ENCODE data around the gene TXLNB.

TXLNB gene

DNA sequence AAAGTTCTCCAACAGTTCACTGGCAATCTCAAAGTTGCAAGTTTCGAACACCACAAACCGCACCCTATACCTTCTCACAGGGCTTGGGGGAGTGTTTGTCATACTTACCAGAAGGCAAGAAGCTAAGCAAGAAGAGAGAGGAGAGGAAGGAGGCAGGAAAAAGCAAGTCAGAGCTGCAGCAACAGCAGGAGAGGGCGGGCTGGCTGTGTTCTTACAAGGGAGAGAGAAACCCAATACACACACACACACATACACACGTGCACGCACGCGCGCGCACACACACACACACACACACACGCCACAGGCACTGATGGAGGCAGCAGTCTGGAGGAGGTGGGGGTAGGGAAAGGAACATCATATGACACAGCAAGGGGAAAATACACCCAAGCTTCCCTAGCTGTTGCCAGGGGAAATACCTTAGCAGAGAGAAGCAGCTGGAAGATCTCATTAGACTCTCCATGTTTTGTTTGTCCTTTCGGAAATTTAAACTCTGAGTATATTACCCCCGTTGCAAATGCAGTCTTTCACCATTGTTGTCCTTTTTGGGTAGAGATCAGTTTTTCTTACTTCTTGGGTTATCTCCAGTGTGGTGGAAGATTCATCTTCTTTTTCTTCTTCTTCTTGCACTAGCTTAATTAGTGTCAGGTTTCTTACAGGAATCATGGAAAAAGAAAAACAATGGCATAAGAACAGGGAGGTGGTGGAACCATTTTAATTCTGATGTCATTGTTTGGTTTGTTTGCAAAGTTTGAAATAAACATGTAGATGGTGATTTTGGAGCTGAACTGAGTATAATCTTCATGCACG is at the start of gene TXLNB:
TXLNB (minus strand) TSS at position 186 of the 807 bp plus-strand sequence. CDS start 3,099 bp downstream, outside the sequence.
- DNase-seq = peak; percentile 85 to 87

DNA sequence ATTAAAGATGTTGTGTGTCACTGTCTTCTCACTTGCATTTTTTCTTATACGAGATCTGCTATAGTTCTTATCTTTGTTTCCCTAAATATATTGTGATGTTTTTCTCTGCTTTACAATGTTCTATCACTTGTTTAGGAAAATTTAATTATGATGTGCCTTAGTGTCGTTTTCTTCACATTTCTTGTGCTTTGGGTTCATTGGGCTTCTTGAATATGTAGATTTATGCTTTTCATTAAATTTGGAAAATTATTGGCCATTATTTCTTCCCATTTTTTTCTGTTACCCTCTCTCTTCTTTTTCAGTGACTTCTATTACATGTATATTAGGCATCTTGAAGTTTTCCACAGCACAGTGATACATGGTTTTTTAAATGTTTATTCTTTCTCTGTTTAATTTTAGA is 49.3 kb upstream of the TXLNB start:
- no peak for DNase-seq

DNA sequence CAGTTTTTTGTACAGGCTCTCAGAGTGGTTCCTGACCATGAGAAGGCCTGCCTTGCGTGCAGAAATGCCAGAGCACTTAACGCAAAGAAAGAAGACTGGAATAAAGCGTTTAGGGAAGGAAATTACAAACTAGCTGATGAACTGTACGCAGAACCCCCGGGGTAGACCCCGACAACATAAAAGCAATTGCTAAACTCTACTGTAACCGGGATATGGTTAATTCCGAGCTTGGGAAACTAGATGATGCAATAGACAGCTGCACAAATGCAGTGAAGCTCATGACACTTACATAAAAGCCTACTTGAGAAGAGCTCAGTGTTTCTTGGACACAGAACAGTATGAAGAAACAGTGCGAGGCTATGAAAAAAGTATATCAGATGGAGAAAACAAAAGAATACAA is 47.0 kb upstream of the TXLNB start:
- peak; percentile 81 to 85 for DNase-seq

DNA sequence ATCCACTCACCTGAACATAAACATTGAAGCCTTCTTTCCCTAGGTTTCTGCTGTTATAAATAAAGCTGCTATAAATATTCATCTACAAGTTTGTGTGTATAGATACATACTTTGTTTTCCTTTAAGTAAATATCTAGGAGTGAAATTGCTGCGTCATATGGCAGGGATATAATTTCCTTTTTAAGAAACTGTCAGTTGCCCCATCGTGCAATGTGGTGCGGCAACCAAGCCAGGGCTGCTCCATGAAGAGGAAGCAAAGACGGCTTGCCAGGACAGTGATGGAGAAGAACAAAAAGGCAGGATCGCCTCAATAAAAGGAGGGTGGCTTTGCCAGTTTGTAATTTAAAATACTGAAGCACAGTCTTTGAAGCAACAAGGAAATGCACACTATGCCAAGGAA is 46.0 kb upstream of the TXLNB start:
- DNase-seq = peak; percentile 56 to 68

DNA sequence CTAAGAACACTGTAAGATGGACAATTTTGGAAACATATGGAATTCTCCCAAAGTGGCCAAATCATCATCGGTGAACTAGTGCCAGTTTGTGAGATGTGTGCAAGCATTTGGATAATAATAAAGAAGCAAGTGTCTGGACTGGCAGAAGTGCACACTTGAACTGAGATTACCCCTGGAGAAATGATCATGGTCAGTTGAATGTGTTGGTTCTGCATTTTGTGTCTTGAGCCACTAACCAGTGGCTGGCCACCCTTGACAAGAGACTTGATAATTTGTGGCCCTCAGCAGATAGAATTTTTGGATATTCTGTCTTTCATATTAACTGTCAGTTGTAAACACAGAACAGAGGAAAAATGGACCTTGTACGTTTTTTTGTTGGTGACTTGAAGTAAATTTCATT is 45.2 kb upstream of the TXLNB start:
- no peak for DNase-seq

DNA sequence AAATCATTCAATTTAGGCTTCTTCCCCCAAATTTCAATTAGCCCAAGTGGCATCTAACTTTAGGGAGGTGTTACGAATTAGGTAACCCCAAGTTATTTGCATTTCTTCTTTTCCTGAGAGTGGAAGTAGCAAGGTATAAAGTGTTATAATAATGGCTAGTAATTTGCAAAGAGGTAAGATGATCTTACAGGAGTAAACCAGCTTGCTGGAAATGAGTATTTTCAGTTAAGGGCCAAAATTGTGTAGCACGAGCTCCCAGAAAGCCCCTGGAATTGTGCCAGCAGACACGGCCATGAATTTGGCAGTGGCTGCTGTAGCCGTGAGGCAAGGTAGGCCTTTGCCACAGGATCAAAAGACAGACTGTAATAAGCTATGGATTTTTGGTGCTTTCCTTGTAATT is 44.7 kb upstream of the TXLNB start:
- DNase-seq = no peak

DNA sequence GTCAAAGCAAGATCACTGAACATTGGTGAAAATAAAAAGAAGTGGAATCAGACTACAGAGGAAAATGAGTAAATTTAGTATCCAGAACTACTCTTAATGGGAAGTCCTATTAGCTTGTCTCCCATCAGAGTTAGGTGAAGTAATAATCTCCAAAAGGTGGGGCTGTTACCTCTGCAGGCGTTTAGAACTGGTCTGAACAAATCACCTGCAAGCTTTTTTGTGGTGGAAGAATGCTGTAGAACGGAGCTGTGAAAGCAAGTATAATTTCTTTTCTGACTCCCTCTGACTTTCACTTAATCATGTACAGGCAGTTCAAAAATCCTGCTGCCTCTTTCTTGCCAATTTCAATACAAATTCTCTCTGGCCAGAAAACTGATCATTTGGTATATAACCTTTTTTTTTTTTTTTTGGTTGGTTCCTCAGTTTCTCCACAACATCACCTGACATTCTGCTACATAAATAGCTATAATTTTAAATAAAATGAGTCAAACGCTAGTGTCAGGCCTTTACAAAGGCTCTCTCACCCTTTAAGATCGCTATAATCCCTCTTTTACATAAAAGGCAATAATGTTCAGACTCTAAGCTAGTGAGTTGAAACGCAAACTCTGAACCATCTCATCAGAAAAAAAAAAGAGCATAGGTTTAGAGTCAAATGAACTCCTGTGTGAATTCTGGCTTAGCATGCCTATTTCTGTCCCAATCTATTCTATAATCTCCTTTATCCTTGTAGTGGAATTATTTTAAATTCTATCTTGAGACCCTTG is 43.8 kb upstream of the TXLNB start:
- no peak for DNase-seq

DNA sequence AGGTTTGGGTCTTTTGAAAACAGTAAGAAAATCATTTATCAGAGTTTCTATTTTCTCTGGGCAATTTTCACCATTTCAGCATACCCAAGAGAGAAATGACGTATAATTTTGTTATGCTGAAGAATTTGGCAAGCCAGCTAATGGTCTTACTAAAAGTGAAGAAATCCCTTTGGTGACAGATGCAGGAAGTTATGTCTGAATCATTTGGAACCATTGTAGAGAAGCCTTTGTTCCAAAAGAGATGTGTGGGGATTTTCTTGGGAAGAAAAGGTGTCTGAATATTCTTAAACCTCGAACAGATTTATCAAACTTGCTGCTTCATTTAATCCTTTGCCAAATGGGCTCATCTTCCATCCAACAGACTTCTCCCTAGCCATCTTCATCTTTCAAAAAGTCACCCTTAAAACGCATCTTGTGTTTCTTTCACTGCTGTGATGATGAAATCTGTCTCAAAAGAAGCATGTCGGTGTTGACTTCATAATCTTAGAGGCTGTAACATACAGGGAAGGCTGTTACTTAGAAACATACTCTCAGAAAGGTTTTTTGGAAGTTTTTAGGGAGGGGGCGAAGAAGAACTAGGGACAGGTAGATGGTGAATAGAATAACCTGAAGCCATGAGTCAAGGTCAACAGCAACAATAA is 43.1 kb upstream of the TXLNB start:
- peak; percentile 19 to 29 for DNase-seq

DNA sequence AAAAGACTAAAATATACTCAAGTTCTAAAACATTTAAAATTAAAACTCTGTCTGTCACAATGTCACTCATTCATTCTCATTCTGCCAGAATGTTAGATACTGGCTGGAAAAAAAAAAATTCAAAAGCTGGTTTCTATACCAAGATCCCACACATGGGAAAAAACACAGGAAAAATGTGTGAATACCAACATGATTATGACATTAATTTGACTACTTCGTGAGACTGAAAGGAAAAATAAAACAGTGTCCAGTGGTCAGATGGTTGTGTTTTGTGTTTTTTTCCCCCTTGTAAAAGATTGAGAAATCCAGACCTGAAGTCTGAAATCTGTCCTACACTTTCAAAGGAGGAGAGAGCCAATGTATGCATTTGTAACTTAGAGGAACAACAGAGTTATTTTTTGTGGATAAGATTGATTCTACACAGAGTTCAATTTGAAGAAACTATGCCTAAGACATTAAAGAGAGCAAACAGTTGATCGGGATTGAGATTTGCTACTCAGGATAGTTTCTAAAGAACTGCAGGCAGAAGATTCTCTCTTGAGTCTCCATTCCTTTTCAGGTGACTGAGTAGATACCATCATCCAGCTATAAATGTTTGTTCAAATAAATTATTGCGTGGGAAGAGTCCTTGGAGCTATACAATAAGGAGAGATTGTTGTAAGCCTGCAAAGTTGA is 39.2 kb upstream of the TXLNB start:
- no peak for DNase-seq

DNA sequence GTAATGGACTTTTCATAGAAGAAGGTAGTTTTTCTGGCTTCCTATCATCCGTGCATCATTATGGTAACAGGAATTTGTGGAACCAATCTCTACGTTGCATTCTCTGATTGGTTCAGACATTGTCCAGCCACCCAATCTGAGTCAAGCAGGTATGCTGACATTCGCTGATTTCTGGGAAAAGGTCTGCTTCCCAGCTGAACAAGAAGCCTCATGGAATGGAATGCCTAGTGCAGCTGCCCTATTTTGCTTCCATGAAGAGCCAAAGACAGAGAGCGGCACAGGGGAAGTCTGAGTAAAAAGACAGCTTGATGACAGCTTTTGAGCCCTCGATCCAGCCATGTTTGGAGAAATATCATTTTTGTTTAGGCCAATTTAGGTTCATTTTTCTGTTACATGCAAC is 38.5 kb upstream of the TXLNB start:
- DNase-seq = no peak

DNA sequence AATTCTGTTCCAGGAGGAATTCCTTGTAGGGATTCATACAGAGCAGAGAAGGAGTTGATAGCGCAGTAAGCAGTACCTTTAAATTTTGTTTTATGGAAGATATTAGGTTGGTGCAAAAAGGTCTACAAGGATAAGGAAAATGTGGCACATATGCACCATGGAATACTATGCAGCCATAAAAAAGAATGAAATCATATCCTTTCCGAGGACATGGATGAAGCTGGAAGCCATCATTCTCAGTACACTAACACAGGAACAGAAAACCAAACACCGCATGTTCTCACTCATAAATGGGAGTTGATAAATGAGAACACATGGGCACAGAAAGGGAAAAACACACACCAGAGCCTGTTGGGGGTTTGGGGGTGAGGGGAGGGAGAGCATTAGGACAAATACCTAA is 37.4 kb upstream of the TXLNB start:
- no peak for DNase-seq

DNA sequence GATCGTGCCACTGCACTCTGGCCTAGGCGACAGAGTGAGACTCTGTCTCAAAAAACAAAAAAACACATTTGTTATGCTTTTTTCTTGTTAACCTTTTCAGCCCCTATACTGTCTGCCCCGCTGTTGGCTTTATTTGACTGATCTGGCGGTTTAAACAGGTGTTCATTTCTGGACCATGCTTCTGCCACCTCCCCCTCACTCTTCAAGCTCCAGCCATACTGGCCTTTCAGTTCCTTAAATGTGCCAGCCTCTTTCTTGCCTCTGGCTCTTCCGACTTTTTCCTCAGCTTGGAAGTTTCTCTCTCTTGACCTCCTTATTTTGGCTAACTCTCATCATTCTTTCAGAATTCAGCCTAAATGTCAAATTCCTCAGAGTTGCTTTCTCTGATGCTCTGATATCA is 35.2 kb upstream of the TXLNB start:
- no peak for DNase-seq

DNA sequence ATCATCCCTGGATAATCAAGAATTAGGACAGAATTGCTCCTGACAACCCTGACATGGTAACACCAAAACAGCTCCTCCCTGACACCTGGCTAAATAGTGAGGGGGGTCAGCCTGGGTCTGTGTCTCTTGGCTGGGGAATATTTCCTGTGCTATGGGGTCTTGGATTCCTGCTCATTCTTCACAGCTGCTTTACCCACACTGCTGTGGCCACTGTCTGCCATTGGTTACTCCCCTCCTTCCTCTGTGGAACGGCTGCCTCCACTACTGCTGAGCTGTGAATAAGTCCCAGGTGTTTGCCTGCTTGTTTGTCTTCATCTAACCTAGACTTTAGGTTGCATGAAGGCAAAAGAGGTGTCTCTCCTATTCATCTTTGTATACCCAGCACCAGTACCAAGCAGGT is 33.9 kb upstream of the TXLNB start:
- peak in 1 of 2 experiments; percentile 36 for DNase-seq

DNA sequence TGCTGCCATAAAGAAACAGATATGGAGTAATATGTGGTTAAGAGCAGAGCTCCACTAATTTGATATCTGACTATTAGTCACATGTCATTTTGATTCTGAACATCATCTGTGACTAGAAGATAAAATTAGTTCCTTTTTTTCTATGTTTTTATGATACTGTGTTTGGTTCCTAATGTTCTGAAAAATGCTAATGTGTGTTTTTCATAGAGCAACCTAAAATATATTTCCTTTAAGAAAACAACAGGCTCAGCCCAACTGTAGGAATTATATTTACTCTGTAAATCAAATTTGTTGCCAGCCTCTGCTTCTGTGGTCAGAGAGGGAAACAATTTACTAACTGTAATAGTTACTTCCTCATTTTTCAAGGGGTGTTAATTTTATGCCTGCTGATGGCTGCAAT is 33.3 kb upstream of the TXLNB start:
- peak; percentile 79 to 85 for DNase-seq

DNA sequence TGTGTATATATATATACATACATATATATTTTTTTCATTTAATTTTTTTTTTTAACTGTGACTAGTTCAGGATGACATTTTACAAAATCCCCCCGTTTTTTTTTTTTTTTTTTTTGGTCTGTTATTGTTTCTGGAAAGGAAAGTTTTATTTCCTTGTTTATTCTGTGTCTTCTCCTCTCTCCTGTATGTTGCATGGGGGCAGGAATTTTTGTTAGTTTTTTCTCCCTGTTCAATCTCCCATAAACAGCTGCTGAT is 32.4 kb upstream of the TXLNB start:
- DNase-seq = no peak

DNA sequence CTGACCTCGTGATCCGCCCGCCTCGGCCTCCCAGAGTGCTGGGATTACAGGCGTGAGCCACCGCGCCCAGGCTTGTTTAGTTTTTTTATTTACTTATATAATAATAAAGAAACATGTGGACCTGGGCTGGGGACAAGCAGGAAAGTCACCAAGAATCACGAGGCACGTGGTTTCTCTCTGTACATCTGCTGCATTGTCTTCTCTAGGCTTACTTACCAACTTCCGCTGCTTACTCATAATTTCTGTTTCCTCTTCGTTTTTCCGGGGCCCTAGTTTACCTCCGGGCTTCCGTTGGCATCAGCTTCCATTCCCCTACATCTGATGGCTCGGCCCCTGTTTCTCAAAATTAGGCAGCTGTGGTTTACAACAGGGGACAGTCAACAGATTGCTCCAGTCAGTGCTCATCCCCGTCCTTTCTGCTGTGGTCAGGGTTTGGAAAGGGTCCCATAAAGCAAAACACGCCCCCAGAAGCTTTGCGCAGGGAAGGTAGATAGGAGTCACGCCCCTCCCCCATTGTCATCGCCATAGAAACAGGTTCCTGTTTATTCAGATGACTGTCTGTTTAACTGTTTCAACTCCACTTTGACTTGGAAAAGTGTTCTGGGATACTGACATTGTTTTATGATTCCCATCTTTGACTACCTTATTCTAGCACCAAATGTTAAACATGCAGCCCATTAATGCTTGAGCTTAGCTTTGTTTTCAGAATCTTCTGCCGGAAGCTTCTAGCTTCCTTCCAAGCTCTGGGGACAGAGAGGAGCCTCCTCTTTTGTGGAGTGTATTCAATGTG is 31.9 kb upstream of the TXLNB start:
- DNase-seq = peak; percentile 97 to 99

DNA sequence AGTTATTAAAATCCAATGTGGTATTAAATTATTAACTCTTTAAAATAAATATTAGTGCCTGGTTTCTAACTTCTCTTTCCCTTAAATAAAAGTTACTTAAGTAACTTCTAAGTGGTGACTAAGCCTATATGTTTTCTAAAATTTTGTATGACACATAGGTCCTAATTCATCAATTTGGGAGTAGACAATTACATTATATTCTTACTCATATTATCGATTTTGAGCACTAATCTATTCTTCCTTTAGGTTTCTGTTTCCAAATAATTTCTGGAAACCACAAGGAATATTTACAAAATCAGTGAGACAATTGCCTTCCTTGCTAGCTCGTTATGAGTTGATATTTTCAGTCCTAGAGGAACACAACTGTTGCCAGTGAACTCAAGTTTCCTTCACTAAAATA is 28.3 kb upstream of the TXLNB start:
- no peak for DNase-seq

DNA sequence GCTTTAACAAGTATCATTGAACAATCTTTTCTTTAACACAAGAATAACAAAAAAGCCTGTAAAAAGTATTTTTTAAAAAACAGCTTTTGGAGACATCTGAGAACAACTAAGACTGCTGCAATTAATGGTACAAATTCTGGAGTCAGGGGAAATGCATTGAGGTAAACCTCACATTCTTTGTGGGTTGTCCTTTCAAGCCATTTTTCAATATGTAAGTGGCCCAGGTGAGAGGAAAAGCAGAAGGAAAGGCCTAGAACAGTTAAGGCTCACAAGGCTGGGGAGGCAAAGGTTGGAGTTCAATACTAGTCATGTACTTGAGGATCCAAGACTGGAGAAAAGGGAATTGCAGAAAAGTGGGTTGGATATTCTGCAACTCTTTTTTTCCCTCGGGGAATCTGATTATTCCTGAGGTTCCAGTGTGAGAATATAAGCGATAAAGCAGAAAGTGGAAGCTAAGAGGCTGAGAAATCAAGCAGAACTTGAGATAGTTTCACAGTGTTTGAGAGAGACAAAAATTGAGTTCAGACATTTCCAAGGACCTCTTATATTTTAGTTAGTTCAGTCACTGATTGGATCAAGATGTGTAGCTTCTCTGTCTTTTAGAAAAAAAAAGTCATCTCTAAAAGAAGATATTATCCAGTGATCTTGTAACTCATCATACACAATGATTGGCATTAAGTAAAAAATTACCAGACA is 25.0 kb upstream of the TXLNB start:
- DNase-seq = no peak

DNA sequence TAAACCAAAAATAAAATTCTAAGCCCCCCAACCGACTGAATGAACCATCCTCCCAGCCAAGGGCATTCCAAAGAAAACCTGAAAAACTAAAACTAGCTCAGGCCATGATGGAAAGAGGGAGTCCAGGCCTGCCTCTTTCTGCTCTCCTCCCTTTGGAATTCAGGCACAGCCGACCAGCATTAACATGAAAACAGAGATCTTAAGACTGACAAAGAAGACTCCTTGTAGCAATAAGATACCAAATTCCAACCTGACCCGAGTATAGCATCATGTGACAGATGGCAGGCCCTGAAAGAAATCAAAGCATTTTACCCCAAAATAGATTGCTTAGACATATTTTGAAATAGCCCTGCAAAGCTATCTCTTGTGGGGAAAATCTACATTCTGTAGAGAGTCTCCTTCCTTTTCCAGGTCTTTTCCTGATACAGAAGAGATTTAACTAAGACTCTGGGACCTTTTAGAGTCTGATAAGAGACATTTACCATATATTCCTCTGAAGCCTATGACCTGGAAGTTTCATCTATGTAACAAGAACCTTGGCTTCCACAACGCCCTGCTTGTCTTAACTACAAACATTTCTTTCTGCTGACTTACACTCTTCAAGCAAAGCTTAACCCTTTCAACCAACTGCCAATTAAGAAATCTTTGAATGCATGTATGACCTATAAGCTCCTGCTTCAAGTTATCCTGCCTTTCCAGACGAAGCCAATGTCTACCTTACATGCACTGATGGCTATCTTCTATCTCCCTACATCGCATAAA is 22.2 kb upstream of the TXLNB start:
- DNase-seq = no peak

DNA sequence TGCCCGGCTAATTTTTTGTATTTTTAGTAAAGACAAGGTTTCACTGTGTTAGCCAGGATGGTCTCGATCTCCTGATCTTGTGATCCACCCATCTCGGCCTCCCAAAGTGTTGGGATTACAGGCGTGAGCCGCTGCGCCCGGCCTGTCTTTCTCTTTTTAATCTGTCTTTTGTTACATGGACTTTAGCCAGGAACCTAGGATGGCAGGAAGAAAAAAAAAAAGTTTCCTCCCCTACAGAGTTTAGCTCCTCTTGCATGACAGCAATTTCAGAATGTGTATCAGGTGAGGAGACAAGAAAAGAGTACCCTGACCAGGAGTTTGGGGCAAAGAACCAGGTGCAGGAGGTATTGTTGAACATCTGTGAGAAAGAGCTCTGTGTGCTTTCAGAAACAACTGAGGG is 21.4 kb upstream of the TXLNB start:
- no peak for DNase-seq

DNA sequence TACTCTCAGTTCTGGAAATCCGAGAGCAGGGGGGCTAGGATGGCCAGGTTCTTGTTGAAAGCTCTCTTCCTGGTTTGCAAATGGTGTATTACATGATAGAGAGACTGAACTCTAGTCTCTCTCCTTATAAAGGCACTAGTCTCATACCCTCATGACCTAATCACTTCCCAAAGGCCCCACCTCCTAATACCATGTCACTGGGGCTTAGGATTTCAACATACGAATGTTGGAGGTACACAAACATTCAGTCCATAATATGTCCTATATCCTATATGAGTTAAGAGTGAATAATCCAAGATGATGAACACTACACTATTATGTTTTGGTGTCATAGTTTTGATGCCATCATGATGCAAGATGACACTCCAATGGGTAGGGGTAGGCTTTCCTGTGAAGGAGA is 20.0 kb upstream of the TXLNB start:
- no peak for DNase-seq
